OCI-LY1 (cell line): ENCODE data around the gene NCAPD2.
"Not testable (repeated sequence)": the region's sequence is repeated elsewhere in the genome, so short reads cannot be mapped to it uniquely, and the experiment has no call there.

ENCODE experiments used
- H2AFZ ChIP-seq: fragments of 200-600 bp; sonication (generic), shearing (Covaris generic); 2 replicates; pipeline ENCODE4 v1.6.0; 2014; ENCODE audit warnings: antibody characterized with exemption, mild to moderate bottlenecking, low read length
- H3F3A ChIP-seq: fragments of 200-600 bp; sonication (generic), shearing (Covaris generic); 2 replicates; pipeline ENCODE4 v1.6.0; 2014; ENCODE audit warnings: mild to moderate bottlenecking, antibody characterized with exemption, low read length, moderate library complexity; ENCODE audit not compliant: insufficient read depth
- H3K27ac ChIP-seq: fragments of 200-600 bp; sonication (generic); 2 replicates; pipeline ENCODE4 v1.5.1; 2014; ENCODE audit warnings: low read length, mixed run types, mild to moderate bottlenecking, low read depth; ENCODE audit not compliant: poor library complexity, severe bottlenecking
- H3K27me3 ChIP-seq: fragments of 200-600 bp; sonication (generic); 2 replicates; pipeline ENCODE4 v1.6.0; 2014; ENCODE audit warnings: antibody characterized with exemption, mild to moderate bottlenecking, low read length, moderate library complexity; ENCODE audit not compliant: insufficient read depth
- H3K36me3 ChIP-seq: fragments of 200-600 bp; sonication (generic); 2 replicates; pipeline ENCODE4 v1.6.1; 2014; ENCODE audit warnings: mild to moderate bottlenecking, antibody characterized with exemption, low read length, moderate library complexity, mixed read lengths; ENCODE audit not compliant: insufficient read depth
- H3K4me1 ChIP-seq: fragments of 200-600 bp; sonication (generic); 2 replicates; pipeline ENCODE4 v1.5.1; 2014; ENCODE audit warnings: mild to moderate bottlenecking, low read length, moderate library complexity; ENCODE audit not compliant: insufficient read depth, severe bottlenecking
- H3K4me2 ChIP-seq: fragments of 200-600 bp; sonication (generic), shearing (Covaris generic); 2 replicates; pipeline ENCODE4 v1.6.1; 2014; ENCODE audit warnings: low read length
- H3K4me3 ChIP-seq: fragments of 200-600 bp; sonication (generic); 2 replicates; pipeline ENCODE4 v1.5.1; 2014; ENCODE audit warnings: low read length, low read depth, mild to moderate bottlenecking, mixed read lengths; ENCODE audit not compliant: poor library complexity, severe bottlenecking
- H3K79me2 ChIP-seq: fragments of 200-600 bp; shearing (Covaris generic); 2 replicates; pipeline ENCODE4 v1.6.1; 2016; ENCODE audit warnings: mixed run types, low read length, mixed read lengths; ENCODE audit not compliant: insufficient read depth
- H3K9ac ChIP-seq: fragments of 200-600 bp; sonication (generic), shearing (Covaris generic); 2 replicates; pipeline ENCODE4 v1.6.1; 2014; ENCODE audit warnings: mild to moderate bottlenecking, low read length, mixed read lengths
- H3K9me2 ChIP-seq: fragments of 200-600 bp; sonication (generic), shearing (Covaris generic); 2 replicates; pipeline ENCODE4 v1.6.1; 2014; ENCODE audit warnings: low read depth, mild to moderate bottlenecking, low read length, mixed read lengths
- H3K9me3 ChIP-seq: fragments of 200-600 bp; shearing (Covaris generic); 2 replicates; pipeline ENCODE4 v1.6.1; 2014; ENCODE audit warnings: low read length, mixed read lengths
- H4K20me1 ChIP-seq: fragments of 200-600 bp; sonication (generic), shearing (Covaris generic); 2 replicates; pipeline ENCODE4 v1.6.0; 2016; ENCODE audit warnings: mild to moderate bottlenecking, low read length; ENCODE audit not compliant: insufficient read depth
- CTCF ChIP-seq: fragments of 200-600 bp; sonication (generic), shearing (Covaris generic); IDR thresholded peaks from 2 replicates; pipeline ENCODE4 v1.5.1; 2017; ENCODE audit warnings: mild to moderate bottlenecking, antibody characterized with exemption, low read length, moderate library complexity, mixed read lengths
- EZH2 ChIP-seq: fragments of 200-600 bp; sonication (generic), shearing (Covaris generic); IDR thresholded peaks from 2 replicates; pipeline ENCODE4 v1.8.0; 2017; ENCODE audit warnings: borderline replicate concordance, mixed run types, mild to moderate bottlenecking, antibody characterized with exemption, low read length, moderate library complexity, mixed read lengths

The NCAPD2 gene

GRCh38 chr12:6556857-6557256 lies 63.0 kb downstream of the NCAPD2 start:
- Histone ChIP-seq H3K79me2 (0 out of 2 replicates have a peak, but pooled peaks cover 11% of the 10 kb centered on the region), H3K9ac (no peak overlapping the region), H3K9me3 (no peaks in the 10 kb centered on the region), H3K27ac (no peak overlapping the region), H2AFZ (no peak overlapping the region), H3K4me2 (peak overlapping the region; percentile 29; the same call in 1 of the 2 replicates), H3K27me3 (no peaks in the 10 kb centered on the region), H4K20me1 (no peaks in the 10 kb centered on the region), H3F3A (0 out of 2 replicates have a peak, but pooled peaks cover 4% of the 10 kb centered on the region), H3K9me2 (no peaks in the 10 kb centered on the region), H3K36me3 (peaks cover 49% of the 10 kb centered on the region), H3K4me1 (peaks cover 40% of the 10 kb centered on the region), H3K4me3 (no peak overlapping the region)
- no peak for TF ChIP-seq CTCF
- TF ChIP-seq EZH2 = no peak

- not testable (repeated sequence) for H3K27ac ChIP-seq, H3K9ac ChIP-seq, H3K9me3 ChIP-seq, H2AFZ ChIP-seq, H3K9me2 ChIP-seq, H3K4me3 ChIP-seq, H3F3A ChIP-seq, H3K27me3 ChIP-seq, H4K20me1 ChIP-seq, H3K4me2 ChIP-seq
- TF ChIP-seq CTCF = peak; percentile 55
- peaks cover 61% of the 10 kb centered on the region for H3K36me3 ChIP-seq
- peaks cover 27% of the 10 kb centered on the region for H3K4me1 ChIP-seq
- H3K79me2 ChIP-seq = 0 out of 2 replicates have a peak, but pooled peaks cover 11% of the 10 kb centered on the region
Observed at GRCh38 chr12:6558014-6558760, 64.3 kb downstream of the NCAPD2 start.

GRCh38 chr12:6559500-6559899 lies 65.6 kb downstream of the NCAPD2 start:
- Histone ChIP-seq H3K9me3 (no peaks in the 10 kb centered on the region), H2AFZ (no peak overlapping the region), H3K27me3 (no peaks in the 10 kb centered on the region), H3K4me2 (no peak overlapping the region), H3K79me2 (0 out of 2 replicates have a peak, but pooled peaks cover 7% of the 10 kb centered on the region), H3K4me3 (no peak overlapping the region), H3K36me3 (peaks cover 74% of the 10 kb centered on the region), H3K4me1 (peaks cover 13% of the 10 kb centered on the region), H3K9me2 (no peaks in the 10 kb centered on the region), H3F3A (0 out of 2 replicates have a peak, but pooled peaks cover 4% of the 10 kb centered on the region), H3K9ac (no peak overlapping the region), H4K20me1 (no peaks in the 10 kb centered on the region), H3K27ac (no peak overlapping the region)
- TF ChIP-seq EZH2 (no peak), CTCF (no peak)
